ENCODE results near the gene ZNF184.

Gene ZNF184

GRCh38 chr6:27451660-27452390, 21.1 kb downstream of the ZNF184 start:
- Histone ChIP-seq H3K36me3 (ENCODE audit: insufficient read depth) (peaks cover 15% of the 10 kb centered on the region; the same call in 1 of the 2 replicates), H2AFZ (ENCODE audit: low read depth) (no peak overlapping the region), H3K4me2 (no peak overlapping the region), H3K4me1 (ENCODE audit: low read depth, poor library complexity, severe bottlenecking) (no peaks in the 10 kb centered on the region), H3K27me3 (ENCODE audit: insufficient read depth, low read depth) (no peaks in the 10 kb centered on the region), H3K79me2 (ENCODE audit: insufficient read depth, low read depth) (no peaks in the 10 kb centered on the region), H3K27ac (no peak overlapping the region), H3K4me3 (IDR thresholded peaks at IDR 0.05; ENCODE audit: insufficient read depth, low read depth, low read length) (no peak overlapping the region), H4K20me1 (ENCODE audit: insufficient read depth) (no peaks in the 10 kb centered on the region), H3K9ac (no peak overlapping the region)
- TF ChIP-seq CTCF (conservative IDR thresholded peaks at IDR 0.05; ENCODE audit: low read depth, low read length): no peak

- Histone ChIP-seq H3K4me1 (ENCODE audit: low read depth, poor library complexity, severe bottlenecking) (no peaks in the 10 kb centered on the region), H3K27me3 (ENCODE audit: insufficient read depth, low read depth) (no peaks in the 10 kb centered on the region), H3K9ac (no peak overlapping the region), H3K4me2 (no peak overlapping the region), H2AFZ (ENCODE audit: low read depth) (no peak overlapping the region), H3K4me3 (IDR thresholded peaks at IDR 0.05; ENCODE audit: insufficient read depth, low read depth, low read length) (no peak overlapping the region), H3K36me3 (ENCODE audit: insufficient read depth) (peaks cover 7% of the 10 kb centered on the region; the same call in 1 of the 2 replicates), H4K20me1 (ENCODE audit: insufficient read depth) (no peaks in the 10 kb centered on the region), H3K79me2 (ENCODE audit: insufficient read depth, low read depth) (no peaks in the 10 kb centered on the region), H3K27ac (no peak overlapping the region)
- TF ChIP-seq CTCF (conservative IDR thresholded peaks at IDR 0.05; ENCODE audit: low read depth, low read length): no peak
Observed at GRCh38 chr6:27448456-27448855, 24.4 kb downstream of the ZNF184 start.

GRCh38 chr6:27442932-27443331, 30.0 kb downstream of the ZNF184 start:
- Histone ChIP-seq H4K20me1 (ENCODE audit: insufficient read depth) (no peaks in the 10 kb centered on the region), H3K27ac (no peak overlapping the region), H3K4me2 (no peak overlapping the region), H3K79me2 (ENCODE audit: insufficient read depth, low read depth) (no peaks in the 10 kb centered on the region), H3K27me3 (ENCODE audit: insufficient read depth, low read depth) (no peaks in the 10 kb centered on the region), H3K9ac (no peak overlapping the region), H3K4me3 (IDR thresholded peaks at IDR 0.05; ENCODE audit: insufficient read depth, low read depth, low read length) (no peak overlapping the region), H2AFZ (ENCODE audit: low read depth) (no peak overlapping the region), H3K36me3 (ENCODE audit: insufficient read depth) (no peaks in the 10 kb centered on the region), H3K4me1 (ENCODE audit: low read depth, poor library complexity, severe bottlenecking) (no peaks in the 10 kb centered on the region)
- no peak for TF ChIP-seq CTCF (conservative IDR thresholded peaks at IDR 0.05; ENCODE audit: low read depth, low read length)

GRCh38 chr6:27441001-27441400, 31.9 kb downstream of the ZNF184 start:
- Histone ChIP-seq H3K9ac (no peak overlapping the region), H3K27me3 (ENCODE audit: insufficient read depth, low read depth) (no peaks in the 10 kb centered on the region), H4K20me1 (ENCODE audit: insufficient read depth) (no peaks in the 10 kb centered on the region), H3K4me2 (no peak overlapping the region), H3K4me3 (IDR thresholded peaks at IDR 0.05; ENCODE audit: insufficient read depth, low read depth, low read length) (no peak overlapping the region), H2AFZ (ENCODE audit: low read depth) (no peak overlapping the region), H3K27ac (no peak overlapping the region), H3K79me2 (ENCODE audit: insufficient read depth, low read depth) (no peaks in the 10 kb centered on the region), H3K36me3 (ENCODE audit: insufficient read depth) (no peaks in the 10 kb centered on the region), H3K4me1 (ENCODE audit: low read depth, poor library complexity, severe bottlenecking) (no peaks in the 10 kb centered on the region)
- TF ChIP-seq CTCF (conservative IDR thresholded peaks at IDR 0.05; ENCODE audit: low read depth, low read length): no peak

Measured in KMS-11 (cell line).